GM19025 (cell line): Measurements from ENCODE around the gene ZEB1.

Experiments used
- ATAC-seq: cut with Tn5 transposase; IDR thresholded peaks from one replicate; pipeline ENCODE4 v1.9.1; 2021; ENCODE audit warnings: mild to moderate bottlenecking, low read depth, moderate library complexity; ENCODE audit not compliant: unreplicated experiment

ZEB1 gene

GRCh38 chr10:31477584-31477983 lies 158.6 kb downstream of the ZEB1 start:
- ATAC-seq = no peak

GRCh38 chr10:31479752-31480151 lies 160.7 kb downstream of the ZEB1 start:
- no peak for ATAC-seq

- no peak for ATAC-seq
These were observed 164.5 kb downstream of the ZEB1 start for GRCh38 chr10:31483546-31483945.

- no peak for ATAC-seq
These were observed 165.6 kb downstream of the ZEB1 start for GRCh38 chr10:31484431-31485135.

- no peak for ATAC-seq
These were observed 172.0 kb downstream of the ZEB1 start for GRCh38 chr10:31490858-31491504.

GRCh38 chr10:31507427-31507826 lies 188.4 kb downstream of the ZEB1 start:
- ATAC-seq = no peak

- no peak for ATAC-seq
These were observed 189.2 kb downstream of the ZEB1 start for GRCh38 chr10:31508234-31508633.

GRCh38 chr10:31508882-31509281 lies 189.9 kb downstream of the ZEB1 start:
- ATAC-seq = no peak

- no peak for ATAC-seq
These were observed 191.0 kb downstream of the ZEB1 start for GRCh38 chr10:31509989-31510388.

GRCh38 chr10:31515116-31515515 lies 196.1 kb downstream of the ZEB1 start:
- no peak for ATAC-seq

GRCh38 chr10:31515819-31516402 lies 196.9 kb downstream of the ZEB1 start:
- no peak for ATAC-seq

GRCh38 chr10:31520986-31521831 lies 202.2 kb downstream of the ZEB1 start:
- no peak for ATAC-seq

- ATAC-seq = no peak
These were observed 203.8 kb downstream of the ZEB1 start for GRCh38 chr10:31522820-31523219.

- ATAC-seq = no peak
These were observed 205.4 kb downstream of the ZEB1 start for GRCh38 chr10:31524460-31524859.

GRCh38 chr10:31526178-31526577 lies 207.2 kb downstream of the ZEB1 start:
- ATAC-seq = no peak

GRCh38 chr10:31526681-31527080 lies 207.7 kb downstream of the ZEB1 start:
- ATAC-seq = no peak

GRCh38 chr10:31528831-31529230 lies 209.8 kb downstream of the ZEB1 start:
- ATAC-seq = no peak

GRCh38 chr10:31536302-31536701 lies 217.3 kb downstream of the ZEB1 start:
- ATAC-seq = no peak

- no peak for ATAC-seq
These were observed 230.9 kb downstream of the ZEB1 start for GRCh38 chr10:31549896-31550295.

- ATAC-seq = no peak
These were observed 235.5 kb downstream of the ZEB1 start for GRCh38 chr10:31554556-31554955.

GRCh38 chr10:31557854-31558253 lies 238.8 kb downstream of the ZEB1 start:
- no peak for ATAC-seq
